NB4 (cell line): ENCODE results near the gene TADA2B.

ENCODE experiments used
- MYC ChIP-seq: IDR thresholded peaks from 2 replicates; pipeline ENCODE4 v1.6.1; 2011; ENCODE audit warnings: low read depth, low read length
- POLR2A ChIP-seq: IDR thresholded peaks from 2 replicates; pipeline ENCODE4 v1.6.1; 2011; ENCODE audit warnings: mild to moderate bottlenecking; ENCODE audit not compliant: insufficient read length; ENCODE audit errors: extremely low read depth
- TF ChIP-seq, protein P1 (sequence below): IDR thresholded peaks from one replicate; pipeline ENCODE4 v1.5.1; 2012; ENCODE audit warnings: low read depth, low read length
- TF ChIP-seq, protein P2 (sequence below): IDR thresholded peaks from 2 replicates; pipeline ENCODE4 v1.6.1; 2011; ENCODE audit warnings: low read depth, low read length

DNA sequence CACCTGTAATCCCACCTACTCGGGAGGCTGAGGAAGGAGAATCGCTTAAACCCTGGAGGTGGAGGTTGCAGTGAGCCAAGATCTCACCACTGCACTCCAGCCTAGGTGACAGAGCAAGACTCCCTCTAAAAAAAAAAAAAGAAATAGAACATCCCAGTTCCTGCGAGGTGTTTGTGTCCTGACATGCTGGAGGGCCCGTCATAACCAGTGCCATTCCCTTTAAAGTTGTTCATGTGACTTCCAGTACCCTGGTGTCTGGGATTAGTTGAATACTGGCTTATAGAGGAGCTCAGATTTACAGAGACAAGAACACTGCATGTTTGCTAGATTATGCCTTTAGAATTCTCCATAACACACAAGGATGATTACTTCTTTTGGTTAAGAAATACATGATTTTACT lies 37.6 kb upstream of the TADA2B start:
- TF ChIP-seq, protein P1, sequence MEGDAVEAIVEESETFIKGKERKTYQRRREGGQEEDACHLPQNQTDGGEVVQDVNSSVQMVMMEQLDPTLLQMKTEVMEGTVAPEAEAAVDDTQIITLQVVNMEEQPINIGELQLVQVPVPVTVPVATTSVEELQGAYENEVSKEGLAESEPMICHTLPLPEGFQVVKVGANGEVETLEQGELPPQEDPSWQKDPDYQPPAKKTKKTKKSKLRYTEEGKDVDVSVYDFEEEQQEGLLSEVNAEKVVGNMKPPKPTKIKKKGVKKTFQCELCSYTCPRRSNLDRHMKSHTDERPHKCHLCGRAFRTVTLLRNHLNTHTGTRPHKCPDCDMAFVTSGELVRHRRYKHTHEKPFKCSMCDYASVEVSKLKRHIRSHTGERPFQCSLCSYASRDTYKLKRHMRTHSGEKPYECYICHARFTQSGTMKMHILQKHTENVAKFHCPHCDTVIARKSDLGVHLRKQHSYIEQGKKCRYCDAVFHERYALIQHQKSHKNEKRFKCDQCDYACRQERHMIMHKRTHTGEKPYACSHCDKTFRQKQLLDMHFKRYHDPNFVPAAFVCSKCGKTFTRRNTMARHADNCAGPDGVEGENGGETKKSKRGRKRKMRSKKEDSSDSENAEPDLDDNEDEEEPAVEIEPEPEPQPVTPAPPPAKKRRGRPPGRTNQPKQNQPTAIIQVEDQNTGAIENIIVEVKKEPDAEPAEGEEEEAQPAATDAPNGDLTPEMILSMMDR, result no peak
- TF ChIP-seq MYC (no peak), POLR2A (no peak)
- TF ChIP-seq, protein P2, sequence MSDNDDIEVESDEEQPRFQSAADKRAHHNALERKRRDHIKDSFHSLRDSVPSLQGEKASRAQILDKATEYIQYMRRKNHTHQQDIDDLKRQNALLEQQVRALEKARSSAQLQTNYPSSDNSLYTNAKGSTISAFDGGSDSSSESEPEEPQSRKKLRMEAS, result no peak
